D341Med (cell line): ENCODE data around the gene SLC16A5.

Experiments
- DNase-seq: peaks from one replicate; pipeline ENCODE4 v3.0.0; 2012; ENCODE audit warnings: low spot score

The SLC16A5 gene

DNA sequence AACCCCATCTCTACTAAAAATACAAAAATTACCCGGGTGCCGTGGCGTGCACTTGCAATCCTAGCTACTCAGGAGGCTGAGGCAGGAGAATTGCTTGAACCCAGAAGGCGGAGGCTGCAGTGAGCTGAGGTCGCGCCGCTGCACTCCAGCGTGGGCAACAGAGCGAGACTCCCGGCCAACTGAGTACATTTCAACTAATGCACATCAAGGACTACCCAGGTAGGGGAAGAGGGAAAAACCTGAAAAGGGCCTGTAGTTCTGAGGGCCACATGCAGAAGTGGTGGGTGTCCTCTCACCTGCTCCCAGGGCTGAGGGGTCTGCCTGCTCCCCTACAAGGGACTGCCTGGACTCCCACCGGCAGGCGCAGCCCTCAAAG, 584 bp upstream of the SLC16A5 start:
- DNase-seq = no peak

DNA sequence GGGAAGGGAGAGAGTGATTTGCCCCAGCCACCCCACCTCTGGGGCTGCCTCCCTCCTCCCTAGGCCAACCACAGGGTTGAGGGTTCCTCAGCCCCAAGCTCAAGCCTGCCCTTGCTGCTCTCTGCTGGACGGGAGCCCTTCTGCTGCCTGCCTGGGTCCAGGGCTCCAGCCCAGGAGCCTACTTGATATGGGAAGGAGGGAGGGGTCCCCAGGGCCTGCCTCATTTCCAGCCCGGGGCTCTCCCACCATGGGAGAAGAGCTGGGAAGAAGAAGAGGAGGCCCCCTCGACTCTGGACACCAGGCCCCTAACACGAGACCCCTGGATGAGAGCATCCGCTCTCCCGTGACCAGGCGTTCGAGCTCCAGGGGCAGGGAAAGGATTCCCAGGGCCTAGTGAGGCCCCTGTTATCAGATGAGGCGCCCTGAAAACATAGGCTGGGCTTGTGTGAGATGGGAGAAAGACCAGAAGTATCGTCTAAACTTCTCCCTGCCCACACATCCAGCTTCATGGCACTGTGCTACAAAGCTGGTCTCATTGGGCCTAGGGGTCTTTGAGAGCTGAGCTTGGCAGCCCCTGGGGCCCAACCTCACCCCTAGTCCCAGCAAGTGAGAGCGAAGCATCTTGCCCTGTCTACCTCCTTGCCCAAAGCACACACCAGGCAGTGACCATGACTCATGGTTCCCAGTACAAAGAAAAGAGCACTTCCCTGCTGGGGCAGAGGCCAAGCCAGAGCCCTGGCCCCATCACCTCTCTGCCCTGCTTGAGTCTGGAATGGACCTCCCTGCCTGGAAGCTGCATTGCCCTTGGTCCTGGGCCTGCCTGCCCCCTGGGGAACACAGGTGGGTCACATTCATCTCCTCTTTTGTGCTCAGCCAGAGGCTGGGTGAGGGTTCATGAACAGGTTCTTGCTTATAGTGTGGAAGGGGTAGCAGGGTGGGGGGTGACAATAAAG, 987 bp downstream of the SLC16A5 start:
- DNase-seq = no peak

DNA sequence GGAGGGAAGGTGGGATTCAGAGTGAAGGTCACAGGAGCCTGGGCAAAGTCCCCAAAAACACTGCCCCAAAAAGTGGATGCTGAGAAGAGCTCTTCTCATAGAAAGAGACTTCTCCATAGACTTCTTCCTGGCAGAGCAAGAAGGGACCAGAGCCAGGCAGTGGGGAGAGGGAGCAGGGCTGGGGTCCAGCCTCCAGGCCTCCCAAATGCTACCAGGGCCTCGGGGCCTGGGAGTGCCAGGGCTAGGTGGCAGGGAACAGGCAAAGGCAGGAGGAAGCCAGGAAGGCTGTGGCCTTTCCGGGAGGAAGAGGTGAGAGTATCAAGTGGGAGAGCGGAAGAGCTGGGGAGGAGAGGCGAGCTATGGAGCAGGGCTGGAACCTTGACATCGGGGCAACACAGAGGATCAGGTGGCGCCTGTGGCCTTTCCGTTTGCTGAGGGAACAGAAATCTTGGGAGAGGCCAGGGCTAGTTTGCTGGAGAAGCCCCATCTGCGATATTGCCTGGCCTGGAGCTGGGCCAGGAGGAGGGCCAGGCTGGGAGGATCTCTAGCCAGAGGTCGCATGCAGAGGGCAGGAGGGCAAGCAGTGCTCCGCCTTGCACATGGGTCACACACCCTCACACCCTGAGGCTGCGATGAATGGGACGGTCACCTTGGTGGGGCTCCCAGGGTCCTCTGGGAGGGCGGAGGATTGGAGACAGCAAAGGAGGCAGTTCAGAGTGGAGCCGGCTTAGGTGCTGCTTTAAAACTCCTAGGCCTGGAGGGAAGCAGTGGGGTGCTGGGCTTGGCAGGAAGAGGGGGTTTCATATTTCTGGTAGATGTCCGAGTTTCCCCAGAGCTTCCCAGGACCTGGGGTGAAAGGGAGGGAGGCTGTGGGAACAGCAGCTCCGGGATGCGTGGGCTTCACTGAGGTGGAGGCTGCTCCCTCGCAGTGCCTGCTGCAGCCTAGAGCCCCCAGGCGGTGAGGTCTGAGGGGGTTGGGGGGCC, 3.4 kb downstream of the SLC16A5 start:
- no peak for DNase-seq

GRCh38 chr17:75091855-75092327, 4.1 kb downstream of the SLC16A5 start:
- no peak for DNase-seq

DNA sequence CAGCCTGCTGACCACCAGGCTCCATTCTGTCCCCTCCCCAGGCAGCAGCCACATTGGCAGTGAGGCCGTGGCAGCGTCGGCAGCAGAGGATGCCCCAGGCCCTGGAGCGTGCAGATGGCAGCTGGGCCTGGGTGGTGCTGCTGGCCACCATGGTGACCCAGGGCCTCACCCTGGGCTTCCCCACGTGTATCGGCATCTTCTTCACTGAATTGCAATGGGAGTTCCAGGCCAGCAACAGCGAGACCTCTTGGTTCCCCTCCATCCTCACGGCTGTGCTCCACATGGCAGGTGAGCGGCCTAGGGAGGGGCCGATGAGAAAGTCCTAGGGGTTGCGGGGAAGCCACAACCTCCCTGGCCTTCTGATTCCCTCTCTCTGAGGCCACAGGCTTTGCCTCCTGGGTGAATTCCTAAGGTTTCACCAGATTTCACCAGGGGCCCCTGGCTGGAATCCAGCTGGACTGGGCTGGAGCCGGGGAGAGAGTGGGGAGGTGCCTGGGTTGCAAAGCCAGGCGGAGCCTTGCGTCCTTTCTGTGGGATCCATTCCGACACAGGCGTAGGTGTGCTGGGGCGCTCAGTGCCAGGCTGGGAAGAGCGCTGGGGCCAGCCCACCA, 5.9 kb downstream of the SLC16A5 start:
- DNase-seq = no peak

DNA sequence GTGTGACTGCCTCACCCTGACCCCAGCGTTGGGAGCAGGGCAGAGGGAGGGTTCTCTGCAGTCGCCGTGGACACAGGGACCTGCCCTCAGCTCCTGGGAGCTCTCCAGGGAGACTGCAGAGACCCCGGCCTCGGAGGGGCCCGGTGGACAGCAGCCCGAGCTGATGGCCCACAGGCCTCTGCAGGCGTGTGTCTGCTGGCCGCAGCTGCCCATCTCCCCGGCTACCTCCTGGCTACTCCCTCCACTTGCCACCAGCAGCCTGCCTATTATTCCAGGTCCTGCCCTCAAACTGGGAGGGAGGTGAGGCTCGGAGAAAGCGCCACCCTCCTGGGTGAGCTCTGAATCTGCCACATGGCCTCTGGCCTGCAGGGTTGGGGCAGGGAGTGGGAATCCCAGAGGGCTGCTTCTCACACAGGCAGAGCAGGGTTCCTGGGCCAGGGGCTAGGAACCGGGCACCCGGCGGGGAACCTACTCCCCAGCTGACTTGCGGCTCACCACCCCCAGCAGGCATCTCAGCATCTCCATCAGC, 7.2 kb downstream of the SLC16A5 start:
- DNase-seq = no peak

GRCh38 chr17:75096082-75096625, 8.4 kb downstream of the SLC16A5 start:
- DNase-seq = no peak

GRCh38 chr17:75097865-75098264, 10.1 kb downstream of the SLC16A5 start:
- no peak for DNase-seq

DNA sequence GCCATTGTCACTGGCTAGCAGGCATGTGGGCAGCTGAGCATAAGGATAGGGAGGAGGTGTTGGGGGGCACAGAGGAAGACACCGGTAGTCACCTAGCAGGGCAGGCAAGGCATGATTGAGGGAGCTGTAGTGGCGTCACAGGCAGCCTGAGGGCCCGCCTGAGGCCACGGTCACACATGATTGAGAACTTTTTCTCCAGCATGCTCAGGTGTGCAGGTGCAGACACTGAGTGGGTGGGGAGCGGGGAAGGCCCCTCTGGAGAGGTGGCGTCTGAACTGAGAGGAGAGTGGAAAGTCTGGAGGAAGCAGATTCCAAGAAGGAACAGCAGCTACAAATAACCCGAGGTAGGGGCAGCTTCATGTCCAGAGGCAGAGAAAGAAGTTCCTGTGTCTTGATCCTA, 11.1 kb downstream of the SLC16A5 start:
- no peak for DNase-seq

DNA sequence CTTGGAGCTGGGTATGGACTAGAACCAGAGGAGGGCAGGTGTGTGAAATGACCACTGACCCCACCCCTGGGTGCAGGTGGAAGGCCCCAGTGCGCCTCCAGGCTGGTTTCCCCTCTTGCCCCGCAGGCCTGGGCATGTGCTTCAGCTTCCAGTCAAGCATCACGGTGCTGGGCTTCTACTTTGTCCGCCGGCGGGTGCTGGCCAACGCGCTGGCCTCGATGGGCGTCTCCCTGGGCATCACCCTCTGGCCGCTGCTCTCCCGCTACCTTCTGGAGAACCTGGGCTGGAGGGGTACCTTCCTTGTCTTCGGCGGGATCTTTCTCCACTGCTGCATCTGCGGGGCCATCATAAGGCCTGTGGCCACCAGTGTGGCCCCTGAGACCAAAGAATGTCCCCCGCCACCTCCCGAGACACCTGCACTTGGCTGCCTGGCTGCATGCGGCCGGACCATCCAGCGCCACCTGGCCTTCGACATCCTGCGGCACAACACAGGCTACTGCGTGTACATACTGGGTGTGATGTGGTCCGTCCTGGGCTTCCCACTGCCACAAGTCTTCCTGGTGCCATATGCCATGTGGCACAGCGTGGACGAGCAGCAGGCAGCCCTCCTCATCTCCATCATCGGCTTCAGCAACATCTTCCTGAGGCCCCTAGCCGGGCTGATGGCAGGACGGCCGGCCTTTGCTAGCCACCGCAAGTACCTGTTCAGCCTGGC, 12.3 kb downstream of the SLC16A5 start:
- no peak for DNase-seq

GRCh38 chr17:75102385-75102821, 14.6 kb downstream of the SLC16A5 start:
- DNase-seq = no peak

- DNase-seq = no peak
Measured at GRCh38 chr17:75103601-75104554, 16.1 kb downstream of the SLC16A5 start.

DNA sequence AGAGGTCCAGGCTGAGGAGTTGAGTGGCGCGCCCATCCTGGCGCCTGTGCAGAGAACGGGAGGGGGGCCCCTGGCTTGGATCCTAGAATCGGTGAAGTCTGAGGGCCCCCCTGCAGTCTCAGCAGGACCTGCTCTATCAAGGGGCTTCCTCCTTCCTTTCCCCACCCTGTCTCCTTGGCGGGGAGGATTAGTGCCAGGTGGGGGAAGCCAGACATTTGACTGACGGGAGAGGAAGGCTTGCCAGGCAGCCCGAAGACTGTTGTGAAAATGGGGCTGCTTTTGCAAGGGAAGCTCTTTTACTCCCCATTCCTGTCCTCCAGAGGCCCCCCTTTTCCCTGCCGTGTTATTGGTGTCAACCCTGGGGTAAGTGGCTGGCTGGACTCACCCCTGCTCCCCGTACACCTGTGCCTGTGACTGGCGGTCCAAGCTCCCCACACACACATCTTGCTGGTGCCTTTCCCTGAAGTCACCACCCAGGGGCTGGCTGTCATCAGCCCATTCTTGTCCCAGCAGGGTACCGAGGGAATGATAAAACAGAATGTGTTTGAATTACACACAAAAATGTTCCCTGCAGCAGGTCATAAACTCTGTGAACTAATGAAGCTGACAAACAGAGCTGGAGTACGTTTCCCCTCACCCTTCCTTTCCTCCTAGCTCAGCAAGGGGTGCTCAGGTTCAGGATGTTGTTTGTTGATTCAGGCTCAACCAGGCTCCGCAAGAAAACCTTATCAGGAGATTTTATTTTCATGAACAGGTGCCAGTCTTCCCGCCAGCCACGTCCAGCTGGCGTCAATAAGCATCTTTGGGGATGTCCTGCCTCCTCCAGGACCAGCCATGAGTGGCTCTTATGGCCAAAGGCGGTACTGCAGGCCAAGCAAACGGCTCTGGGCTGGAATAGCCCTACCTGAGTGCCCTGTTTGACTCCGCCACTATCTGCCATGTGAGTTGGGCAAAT, 17.6 kb downstream of the SLC16A5 start:
- DNase-seq = peak; percentile 86

GRCh38 chr17:75108193-75108592, 20.4 kb downstream of the SLC16A5 start:
- no peak for DNase-seq

DNA sequence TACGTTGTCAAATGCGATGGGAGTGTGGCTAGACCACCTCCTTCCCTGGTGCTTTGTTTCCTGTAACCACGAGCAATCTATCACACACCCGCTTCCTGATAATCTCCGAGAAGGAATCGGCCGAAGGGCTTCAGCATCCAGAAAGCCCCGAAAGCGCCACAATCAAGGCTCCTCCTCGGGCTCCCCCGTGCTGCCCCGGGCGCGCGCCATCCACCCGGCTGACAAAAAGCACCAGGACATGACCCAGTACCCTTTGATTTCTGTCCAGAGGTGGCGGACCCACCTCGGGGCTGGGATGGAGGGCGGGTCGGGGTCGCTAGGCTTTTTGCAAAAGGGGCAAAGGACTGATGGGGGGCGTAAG, 21.3 kb downstream of the SLC16A5 start:
- no peak for DNase-seq

DNA sequence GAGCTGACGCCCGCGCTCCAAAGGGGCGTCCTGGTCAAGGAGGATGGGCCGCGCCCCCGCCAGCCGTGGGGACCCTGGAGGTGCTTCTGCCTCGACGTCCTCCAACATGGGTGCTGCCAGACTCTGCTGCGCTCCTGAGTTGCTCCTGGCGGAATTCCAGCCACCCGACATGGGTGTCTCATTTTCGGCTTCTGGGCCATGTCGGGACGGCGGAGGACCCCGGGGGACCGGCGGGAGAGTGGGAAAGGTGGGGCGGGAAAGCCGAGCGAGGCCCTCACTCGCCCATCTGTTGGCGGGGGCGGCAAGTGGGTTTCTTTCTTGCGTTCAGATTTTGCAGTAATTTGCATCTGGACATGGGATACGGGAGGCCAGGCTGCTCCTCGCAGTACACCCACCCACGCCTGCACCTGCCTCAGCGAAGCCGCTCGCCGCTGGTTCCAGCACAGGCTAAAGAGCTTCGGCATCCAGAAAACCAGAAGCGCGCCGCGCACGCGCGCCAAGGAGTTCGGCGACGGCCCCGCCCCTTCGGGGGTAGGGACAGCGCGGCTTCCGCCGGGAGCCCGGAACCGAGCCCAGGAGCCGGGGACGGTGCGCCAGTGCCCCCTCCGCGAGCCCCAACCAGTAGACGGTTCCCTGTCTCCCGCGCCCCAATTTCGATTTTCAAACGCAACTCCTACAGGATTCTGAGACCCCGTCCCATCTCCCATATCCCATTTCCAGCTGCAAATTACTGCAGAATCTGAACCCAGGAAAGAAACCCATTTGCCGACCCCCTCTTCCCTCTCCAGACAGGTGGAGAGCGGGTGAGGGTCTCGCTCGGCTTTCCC, 21.9 kb downstream of the SLC16A5 start, which contains the start of gene ARMC7:
Gene ARMC7, plus strand, starts transcription at position 563 of the 827 bp plus-strand sequence. CDS start 320 bp downstream, outside the sequence.
- DNase-seq = peak; percentile 99

DNA sequence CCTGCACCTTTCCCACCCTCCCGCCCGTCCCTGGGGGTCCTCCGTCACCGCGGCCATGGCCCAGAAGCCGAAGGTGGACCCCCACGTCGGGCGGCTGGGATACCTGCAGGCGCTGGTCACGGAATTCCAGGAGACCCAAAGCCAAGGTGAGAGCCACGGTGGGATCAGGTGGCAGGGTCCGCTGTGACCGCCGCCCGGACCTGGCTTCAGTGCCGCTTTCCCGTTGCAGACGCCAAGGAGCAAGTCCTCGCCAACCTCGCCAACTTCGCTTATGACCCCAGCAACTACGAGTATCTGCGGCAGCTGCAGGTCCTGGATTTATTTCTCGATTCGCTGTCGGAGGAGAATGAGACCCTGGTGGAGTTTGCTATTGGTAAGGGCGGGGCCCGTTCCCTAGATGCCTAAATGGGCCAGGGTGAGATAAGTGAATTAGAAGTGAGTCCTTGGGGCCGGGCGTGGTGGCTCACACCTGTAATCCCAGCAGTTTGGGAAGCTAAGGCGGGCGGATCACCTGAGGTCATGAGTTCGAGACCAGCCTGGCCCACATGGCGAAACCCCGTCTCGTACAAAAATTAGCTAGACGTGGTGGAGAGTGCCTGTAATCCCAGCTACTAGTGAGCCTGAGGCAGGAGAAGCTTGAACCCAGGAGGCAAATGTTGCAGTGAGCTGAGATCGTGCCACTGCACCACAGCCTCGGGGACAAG, 22.6 kb downstream of the SLC16A5 start:
- DNase-seq = no peak
